Mucosa of descending colon (tissue), 3 donors: ENCODE data around the gene PLA2G4C. TPM values are rescaled to one million over a fixed set of nuclear protein-coding genes. Genes with fewer than 3 reads are reported as not detected.

Experiments used
- ATAC-seq: fragments of 200-7000 bp; cut with Tn5 transposase; one replicate; pipeline ENCODE4 v1.9.1; 2020; ENCODE audit warnings: mild to moderate bottlenecking, moderate library complexity
- DNase-seq, 3 donors: peaks; one replicate each; pipeline ENCODE4 v3.0.0-alpha.2; 2020
- H3K36me3 ChIP-seq: fragments of 200-600 bp; one replicate; pipeline ENCODE4 v1.8.0; 2021; ENCODE audit warnings: low read depth, mild to moderate bottlenecking
- H3K4me1 ChIP-seq: fragments of 200-600 bp; one replicate; pipeline ENCODE4 v1.8.0; 2021; ENCODE audit warnings: low read depth, mild to moderate bottlenecking
- H3K4me3 ChIP-seq: fragments of 200-600 bp; one replicate; pipeline ENCODE4 v1.8.0; 2021; ENCODE audit warnings: mild to moderate bottlenecking
- H3K9me3 ChIP-seq: fragments of 200-600 bp; one replicate; pipeline ENCODE4 v1.8.0; 2021; ENCODE audit warnings: mild to moderate bottlenecking
- CTCF ChIP-seq: fragments of 200-600 bp; IDR thresholded peaks from one replicate; pipeline ENCODE4 v1.8.0; 2022; ENCODE audit warnings: antibody characterized with exemption, mild to moderate bottlenecking
- intact Hi-C, 2 donors: fragments of 100-400 bp; cut with DNase I in 1 of 2; cut with micrococcal nuclease in 1 of 2; formaldehyde crosslinking; loops; one replicate each; pipeline versions ENCODE4 v1.11.0 to v1.11.1; 2022; cut with DNase I, micrococcal nuclease
- total RNA-seq, 3 donors: library from RNA; stranded (reverse); fragmentation: NEBNext Ultra II Directional in 2 of 3; extraction: Animal tissue kit (Norgen Biotek cat#: 25700) in 2 of 3; gene quantifications; one replicate each; pipeline versions ENCODE4 v1.2.1 to v1.2.4, GENCODE V29; 2021 to 2023
- donor health status: DM: no; HTN: no; CAD: no; lungs with moderate emphysema.
- donor health status: DM: no; HTN: no; CAD: no.
- donor health status: DM: no; HTN: yes; CAD: no.

Gene PLA2G4C
- total RNA-seq, 3 donors from 2014 or later = 5.0 to 13.1 (median 7.8) TPM

DNA sequence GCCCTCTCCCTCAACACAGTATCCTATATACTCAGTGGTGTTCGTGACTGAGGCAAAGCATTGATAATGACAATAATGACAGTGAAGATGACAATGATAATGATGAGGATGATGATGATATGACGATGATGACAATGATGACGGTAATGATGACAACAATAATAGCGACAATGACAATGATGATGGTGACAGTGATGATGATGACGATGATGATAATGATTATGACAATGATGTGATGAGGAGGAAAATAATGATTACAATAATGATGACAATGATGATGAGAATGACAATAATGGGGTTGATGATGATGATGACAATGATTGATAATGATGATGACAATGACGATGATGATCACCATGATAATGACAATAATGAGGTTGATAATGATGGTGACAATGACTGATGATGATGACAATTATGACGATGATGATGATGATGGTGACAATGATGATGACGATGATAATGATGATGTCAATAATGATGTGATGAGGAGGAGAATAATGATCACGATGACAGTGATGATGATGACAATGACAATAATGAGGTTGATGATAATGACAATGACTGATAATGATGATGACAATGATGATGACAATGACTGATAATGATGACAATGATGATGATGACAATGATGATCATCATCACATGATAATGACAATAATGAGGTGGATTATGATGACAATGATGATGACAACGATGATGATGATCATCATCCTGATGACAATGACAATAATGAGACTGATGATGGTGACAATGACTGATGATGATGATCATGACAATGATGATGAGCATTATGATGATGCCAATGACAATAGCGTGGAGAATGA lies 99.5 kb downstream of the PLA2G4C start:
- ATAC-seq (no peak), DNase-seq (no peak)
- Histone ChIP-seq H3K4me1 (no peaks in the 10 kb centered on the region), H3K4me3 (no peak overlapping the region), H3K9me3 (no peaks in the 10 kb centered on the region), H3K36me3 (no peaks in the 10 kb centered on the region)
- intact Hi-C loops = no loop called here
- no peak for TF ChIP-seq CTCF

- intact Hi-C loops = no loop called here
- no peak for DNase-seq
- ATAC-seq = no peak
- H3K36me3 ChIP-seq = no peaks in the 10 kb centered on the region
- TF ChIP-seq CTCF = no peak
- no peak overlapping the region for H3K4me3 ChIP-seq
- H3K4me1 ChIP-seq = no peaks in the 10 kb centered on the region
- no peaks in the 10 kb centered on the region for H3K9me3 ChIP-seq
Measured at GRCh38 chr19:48006762-48007161, 103.9 kb downstream of the PLA2G4C start.

DNA sequence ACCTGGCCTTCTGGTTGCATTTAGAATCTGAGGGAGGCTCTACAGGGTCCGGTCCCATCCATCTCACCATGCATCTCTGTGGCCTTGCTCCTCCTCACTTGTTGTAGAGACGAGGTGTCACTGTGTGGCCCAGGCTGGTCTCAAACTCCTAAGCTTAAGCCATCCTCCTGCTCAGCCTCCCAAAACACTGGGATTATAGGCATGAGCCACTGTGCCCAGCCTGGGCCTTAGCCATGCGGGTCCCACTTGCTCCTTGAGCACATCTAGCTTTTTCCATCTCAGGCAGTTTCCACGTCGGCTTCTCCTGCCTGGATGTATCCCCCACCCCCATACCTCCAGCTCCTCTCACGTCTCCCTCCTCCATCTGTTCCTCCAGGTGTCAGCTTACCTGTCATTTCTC lies 106.4 kb downstream of the PLA2G4C start:
- Histone ChIP-seq H3K4me1 (no peaks in the 10 kb centered on the region), H3K9me3 (no peaks in the 10 kb centered on the region), H3K4me3 (no peak overlapping the region), H3K36me3 (no peaks in the 10 kb centered on the region)
- DNase-seq = no peak
- no peak for TF ChIP-seq CTCF
- intact Hi-C loops = no loop called here
- no peak for ATAC-seq

- Histone ChIP-seq H3K4me3 (no peak overlapping the region), H3K4me1 (no peaks in the 10 kb centered on the region), H3K9me3 (no peaks in the 10 kb centered on the region), H3K36me3 (no peaks in the 10 kb centered on the region)
- intact Hi-C loops = no loop called here
- TF ChIP-seq CTCF = no peak
- DNase-seq = no peak
- ATAC-seq = no peak
Measured at GRCh38 chr19:48000846-48001245, 109.8 kb downstream of the PLA2G4C start.

DNA sequence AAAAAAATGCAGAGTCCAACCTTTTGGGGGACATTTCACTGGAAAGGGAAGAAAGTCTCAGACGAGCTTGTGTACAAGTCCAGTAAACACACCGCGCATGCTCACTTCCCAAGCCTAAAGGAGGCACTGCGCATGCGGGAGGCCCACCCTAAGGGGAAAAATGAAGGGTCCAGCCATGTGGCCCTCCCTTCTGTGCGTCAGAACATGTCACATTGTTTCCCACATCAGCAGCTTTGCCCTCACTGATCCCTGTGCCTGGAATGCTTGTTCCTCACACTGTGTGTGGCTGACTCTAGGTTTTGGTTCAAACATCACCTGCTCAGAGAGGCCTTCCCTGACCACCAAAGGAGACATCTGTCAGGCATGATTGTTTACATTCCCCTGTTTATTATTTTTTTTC lies 111.8 kb downstream of the PLA2G4C start:
- intact Hi-C loops = no loop called here

More for the DNA sequence above, 111.8 kb downstream of the PLA2G4C start:
- Histone ChIP-seq H3K4me3 (no peak overlapping the region), H3K9me3 (no peaks in the 10 kb centered on the region), H3K36me3 (no peaks in the 10 kb centered on the region), H3K4me1 (no peaks in the 10 kb centered on the region)
- no peak for DNase-seq
- ATAC-seq = no peak
- TF ChIP-seq CTCF = no peak

Other genes starting within 250 kb of the PLA2G4C start
- gene SULT2A1, start 224.5 kb downstream of the PLA2G4C start, total RNA-seq = 1 to 10 TPM in 1 of 3 donors, under 1 TPM in 1, not detected in 1; 0.67 to 1.3 TPM
- not detected for gene BSPH1, start 118.6 kb downstream of the PLA2G4C start, total RNA-seq
- gene ELSPBP1, start 116.2 kb downstream of the PLA2G4C start, total RNA-seq = not detected
- not detected for gene CABP5, start 66.7 kb downstream of the PLA2G4C start, total RNA-seq
- gene LIG1, start 59.5 kb upstream of the PLA2G4C start, total RNA-seq = 10 to 100 TPM; 16.0 to 42.7 (median 29.6) TPM
- gene ZSWIM9, start 59.9 kb upstream of the PLA2G4C start, total RNA-seq = 10 to 100 TPM in 1 of 3 donors, 1 to 10 TPM in 2; 6.0 to 12.9 (median 8.7) TPM
- 10 to 100 TPM; 22.7 to 41.4 (median 28.8) TPM for gene CARD8, start 145.1 kb upstream of the PLA2G4C start, total RNA-seq
- under 1 TPM; 0.17 to 0.39 (median 0.22) TPM for gene ZNF114, start 159.3 kb upstream of the PLA2G4C start, total RNA-seq
- gene EMP3, start 214.7 kb upstream of the PLA2G4C start, total RNA-seq = 100 to 1,000 TPM in 1 of 3 donors, 10 to 100 TPM in 2; 10.3 to 109 (median 36.2) TPM